HEK293 (cell line): Measurements from ENCODE around the gene MAGI1.
A peak's percentile ranks its signal among the peaks of the same experiment; 100 is the strongest.

Experiments
- CTCF ChIA-PET: fragments of 350-600 bp; formaldehyde crosslinking; extraction: SDS; loops from one replicate; lab custom pipeline; 2021; ENCODE audit warnings: antibody characterized with exemption; lab: Yijun Ruan, JAX
- POLR2A ChIA-PET: fragments of 300-600 bp; formaldehyde crosslinking; extraction: SDS; loops from one replicate; lab custom pipeline; 2020; ENCODE audit warnings: antibody characterized with exemption, inconsistent platforms; lab: Yijun Ruan, JAX
- H3K27ac ChIP-seq: fragments of 200-500 bp; sonication (Bioruptor generic); 2 replicates; pipeline ENCODE4 v1.5.1; 2014; ENCODE audit warnings: low read depth, low read length, control low read depth, inconsistent platforms; ENCODE audit errors: extremely low read depth
- H3K36me3 ChIP-seq, 2 experiments: fragments of 200-500 bp in 1 of 2; sonication (Bioruptor generic) in 1 of 2; 1 replicate in 1 of 2; 2 replicates in 1 of 2; pipeline ENCODE4 v1.5.1; 2014 to 2017; ENCODE audit warnings: inconsistent platforms in 2 of 2, low read length in 2 of 2; ENCODE audit not compliant: control insufficient read depth in 2 of 2, insufficient read depth in 1 of 2
- H3K4me1 ChIP-seq: fragments of 200-500 bp; sonication (Bioruptor generic); 2 replicates; pipeline ENCODE4 v1.5.1; 2014; ENCODE audit warnings: mild to moderate bottlenecking, low read length, inconsistent platforms; ENCODE audit not compliant: control insufficient read depth, insufficient read depth
- H3K4me3 ChIP-seq: 2 replicates; pipeline ENCODE4 v1.5.1; 2011; ENCODE audit warnings: low read depth, mild to moderate bottlenecking, control low read depth, low read length, moderate library complexity
- H3K9me3 ChIP-seq: fragments of 200-500 bp; sonication (Bioruptor generic); 2 replicates; pipeline ENCODE4 v1.5.1; 2014; ENCODE audit warnings: low read depth, low read length, inconsistent platforms; ENCODE audit not compliant: control insufficient read depth, insufficient read depth
- ATF2 ChIP-seq: fragments of 450-650 bp; formaldehyde crosslinking; IDR thresholded peaks from 2 replicates; pipeline ENCODE4 v1.5.1; 2016; ENCODE audit warnings: missing biosample characterization, missing genetic modification characterization, low read depth
- CTCF ChIP-seq: fragments of 450-650 bp; formaldehyde crosslinking; IDR thresholded peaks from 2 replicates; pipeline ENCODE4 v1.5.1; 2016; ENCODE audit warnings: missing biosample characterization, missing genetic modification characterization
- FEZF1 ChIP-seq: fragments of 450-650 bp; formaldehyde crosslinking; IDR thresholded peaks from 2 replicates; pipeline ENCODE4 v1.5.1; 2016; ENCODE audit warnings: missing biosample characterization, missing genetic modification characterization
- GFI1B ChIP-seq: fragments of 450-650 bp; formaldehyde crosslinking; IDR thresholded peaks from 2 replicates; pipeline ENCODE4 v1.5.1; 2016; ENCODE audit warnings: missing biosample characterization, missing genetic modification characterization
- GLI2 ChIP-seq: fragments of 450-650 bp; formaldehyde crosslinking; IDR thresholded peaks from 2 replicates; pipeline ENCODE4; 2017; ENCODE audit warnings: missing biosample characterization, missing genetic modification characterization, low read depth, borderline replicate concordance
- GLIS2 ChIP-seq: fragments of 450-650 bp; formaldehyde crosslinking; IDR thresholded peaks from 2 replicates; pipeline ENCODE4 v1.5.1; 2016; ENCODE audit warnings: missing biosample characterization, missing genetic modification characterization
- IKZF3 ChIP-seq: fragments of 450-650 bp; IDR thresholded peaks from 2 replicates; pipeline ENCODE4 v1.5.0; 2018; ENCODE audit warnings: missing biosample characterization, mild to moderate bottlenecking, missing genetic modification characterization, moderate library complexity
- KLF8 ChIP-seq: fragments of 450-650 bp; formaldehyde crosslinking; IDR thresholded peaks from 2 replicates; pipeline ENCODE4 v1.5.1; 2016; ENCODE audit warnings: missing biosample characterization, missing genetic modification characterization
- PRDM4 ChIP-seq: fragments of 450-650 bp; formaldehyde crosslinking; IDR thresholded peaks from 2 replicates; pipeline ENCODE4 v1.5.1; 2017; ENCODE audit warnings: missing biosample characterization, missing genetic modification characterization
- SP7 ChIP-seq: fragments of 450-650 bp; formaldehyde crosslinking; IDR thresholded peaks from 2 replicates; pipeline ENCODE4 v1.5.1; 2016; ENCODE audit warnings: missing biosample characterization, missing genetic modification characterization
- TCF7L2 ChIP-seq: IDR thresholded peaks from 2 replicates; pipeline ENCODE4 v1.6.1; 2011; ENCODE audit warnings: low read depth, mild to moderate bottlenecking, inconsistent platforms, low read length, moderate library complexity, borderline replicate concordance
- ZBTB1 ChIP-seq: fragments of 450-650 bp; formaldehyde crosslinking; IDR thresholded peaks from 2 replicates; pipeline ENCODE4 v1.5.1; 2016; ENCODE audit warnings: missing biosample characterization, missing genetic modification characterization
- ZBTB11 ChIP-seq: fragments of 450-650 bp; formaldehyde crosslinking; conservative IDR thresholded peaks from 2 replicates; pipeline ENCODE4 v1.5.1; 2016; ENCODE audit warnings: low read depth, missing biosample characterization, missing genetic modification characterization
- ZFHX2 ChIP-seq: fragments of 450-650 bp; formaldehyde crosslinking; conservative IDR thresholded peaks from 2 replicates; pipeline ENCODE4 v1.5.1; 2016; ENCODE audit warnings: missing biosample characterization, missing genetic modification characterization
- ZNF10 ChIP-seq: fragments of 450-650 bp; formaldehyde crosslinking; IDR thresholded peaks from 2 replicates; pipeline ENCODE4 v1.5.1; 2017; ENCODE audit warnings: missing biosample characterization, missing genetic modification characterization
- ZNF148 ChIP-seq: fragments of 450-650 bp; formaldehyde crosslinking; IDR thresholded peaks from 2 replicates; pipeline ENCODE4 v1.5.0; 2017; ENCODE audit warnings: missing biosample characterization, missing genetic modification characterization, borderline replicate concordance
- ZNF2 ChIP-seq: fragments of 450-650 bp; formaldehyde crosslinking; IDR thresholded peaks from 2 replicates; pipeline ENCODE4 v1.5.1; 2016; ENCODE audit warnings: missing biosample characterization, missing genetic modification characterization
- ZNF239 ChIP-seq: fragments of 450-650 bp; formaldehyde crosslinking; IDR thresholded peaks from 2 replicates; pipeline ENCODE4 v1.5.1; 2016; ENCODE audit warnings: missing biosample characterization, missing genetic modification characterization
- ZNF350 ChIP-seq: fragments of 450-650 bp; formaldehyde crosslinking; IDR thresholded peaks from 2 replicates; pipeline ENCODE4 v1.5.0; 2017; ENCODE audit warnings: missing biosample characterization, mild to moderate bottlenecking, missing genetic modification characterization
- ZNF530 ChIP-seq: fragments of 450-650 bp; formaldehyde crosslinking; IDR thresholded peaks from 2 replicates; pipeline ENCODE4 v1.5.1; 2016; ENCODE audit warnings: low read depth, missing biosample characterization, missing genetic modification characterization
- ZNF629 ChIP-seq: fragments of 450-650 bp; formaldehyde crosslinking; IDR thresholded peaks from 2 replicates; pipeline ENCODE4 v1.5.1; 2017; ENCODE audit warnings: missing biosample characterization, missing genetic modification characterization
- ZNF639 ChIP-seq: fragments of 450-650 bp; formaldehyde crosslinking; IDR thresholded peaks from 2 replicates; pipeline ENCODE4 v1.5.1; 2016; ENCODE audit warnings: missing biosample characterization, missing genetic modification characterization
- ZNF692 ChIP-seq: fragments of 450-650 bp; formaldehyde crosslinking; IDR thresholded peaks from 2 replicates; pipeline ENCODE4 v1.5.1; 2016; ENCODE audit warnings: missing biosample characterization, missing genetic modification characterization
- ZXDB ChIP-seq: fragments of 450-650 bp; formaldehyde crosslinking; IDR thresholded peaks from 2 replicates; pipeline ENCODE4 v1.5.1; 2016; ENCODE audit warnings: missing biosample characterization, missing genetic modification characterization

MAGI1 gene

GRCh38 chr3:65448120-65448519 lies 590.6 kb downstream of the MAGI1 start:
- no peak overlapping the region for H3K27ac ChIP-seq
- H3K9me3 ChIP-seq, result no peaks in the 10 kb centered on the region
- H3K4me1 ChIP-seq, result no peaks in the 10 kb centered on the region
- H3K4me3 ChIP-seq, result no peak overlapping the region
- ChIA-PET POLR2A (no interaction called here), CTCF (no interaction called here)
- H3K36me3 ChIP-seq, result no peaks in the 10 kb centered on the region
- TF ChIP-seq FEZF1 (tag by site-specific recombination) (peak; percentile 82), ZNF639 (tag by site-specific recombination) (0 out of 2 replicates have a peak, but pooled peaks have one; percentile 52), ZBTB1 (tag by site-specific recombination) (no peak), SP7 (tag by site-specific recombination) (peak; percentile 88), IKZF3 (tag by site-specific recombination) (peak; percentile 68; the same call in 1 of the 2 replicates), GLI2 (tag by site-specific recombination) (peak; percentile 75), ATF2 (tag by site-specific recombination) (0 out of 2 replicates have a peak, but pooled peaks have one; percentile 33), PRDM4 (tag by site-specific recombination) (peak; percentile 57; the same call in 1 of the 2 replicates), ZNF629 (tag by site-specific recombination) (peak; percentile 52), ZNF10 (tag by site-specific recombination) (no peak), ZNF350 (tag by site-specific recombination) (peak; percentile 78), ZNF239 (tag by site-specific recombination) (no peak), KLF8 (tag by site-specific recombination) (peak; percentile 51), CTCF (tag by site-specific recombination) (no peak), ZXDB (tag by site-specific recombination) (0 out of 2 replicates have a peak, but pooled peaks have one; percentile 28), ZBTB11 (tag by site-specific recombination) (no peak), TCF7L2 (peak; percentile 74), ZNF2 (no peak), ZNF692 (tag by site-specific recombination) (0 out of 2 replicates have a peak, but pooled peaks have one; percentile 45), ZNF148 (peak; percentile 87), GLIS2 (tag by site-specific recombination) (0 out of 2 replicates have a peak, but pooled peaks have one; percentile 15), ZNF530 (no peak), GFI1B (tag by site-specific recombination) (peak; percentile 91), ZFHX2 (tag by site-specific recombination) (no peak)
